IPS DF 6.9 (cell line): ENCODE results near the gene ADGRV1.

Experiments used
- DNase-seq: peaks from one replicate; pipeline ENCODE4 v3.0.0-alpha.2; 2013; ENCODE audit warnings: low read depth, low spot score
- H3K27ac ChIP-seq: one replicate; pipeline ENCODE4 v1.5.1; 2013; ENCODE audit warnings: low read length, control low read depth
- H3K27me3 ChIP-seq: 2 replicates; pipeline ENCODE4 v1.6.1; 2013; ENCODE audit warnings: mild to moderate bottlenecking, low read length; ENCODE audit not compliant: control insufficient read depth, insufficient read depth
- H3K36me3 ChIP-seq: 2 replicates; pipeline ENCODE4 v1.6.1; 2013; ENCODE audit warnings: low read length; ENCODE audit not compliant: control insufficient read depth, insufficient read depth
- H3K4me1 ChIP-seq: 2 replicates; pipeline ENCODE4 v1.6.1; 2013; ENCODE audit warnings: low read length; ENCODE audit not compliant: control insufficient read depth, insufficient read depth
- H3K4me3 ChIP-seq: 2 replicates; pipeline ENCODE4 v1.5.1; 2013; ENCODE audit warnings: mild to moderate bottlenecking, low read length
- H3K9me3 ChIP-seq: 2 replicates; pipeline ENCODE4 v1.6.1; 2013; ENCODE audit warnings: low read length, inconsistent platforms; ENCODE audit not compliant: control insufficient read depth, insufficient read depth
- WGBS: extraction: QIAGEN DNeasy Blood & Tissue Kit; methylation state at CpG from one replicate; pipeline ENCODE4 v1.1.7; 2013; ENCODE audit warnings: mixed read lengths, missing lambda C conversion rate; ENCODE audit not compliant: insufficient read length, insufficient coverage; 5-methylcytosine and 5-hydroxymethylcytosine counted together

ADGRV1 gene

GRCh38 chr5:91122651-91123050 is 564.1 kb downstream of the ADGRV1 start:
- no peaks in the 10 kb centered on the region for H3K27me3 ChIP-seq
- WGBS: no CpG with 5 or more reads among the region's 2 CpGs
- H3K4me1 ChIP-seq: no peaks in the 10 kb centered on the region
- no peak overlapping the region for H3K4me3 ChIP-seq
- no peaks in the 10 kb centered on the region for H3K36me3 ChIP-seq
- no peaks in the 10 kb centered on the region for H3K9me3 ChIP-seq
- no peak overlapping the region for H3K27ac ChIP-seq
- no peak for DNase-seq

GRCh38 chr5:91123291-91123690 is 564.7 kb downstream of the ADGRV1 start:
- Histone ChIP-seq H3K4me3 (no peak overlapping the region), H3K27me3 (no peaks in the 10 kb centered on the region), H3K4me1 (no peaks in the 10 kb centered on the region), H3K36me3 (no peaks in the 10 kb centered on the region), H3K27ac (no peak overlapping the region), H3K9me3 (no peaks in the 10 kb centered on the region)
- no CpG with 5 or more reads among the region's 3 CpGs for WGBS
- no peak for DNase-seq

GRCh38 chr5:91123901-91124300 is 565.3 kb downstream of the ADGRV1 start:
- Histone ChIP-seq H3K9me3 (no peaks in the 10 kb centered on the region), H3K36me3 (no peaks in the 10 kb centered on the region), H3K27me3 (no peaks in the 10 kb centered on the region), H3K4me3 (no peak overlapping the region), H3K27ac (no peak overlapping the region), H3K4me1 (no peaks in the 10 kb centered on the region)
- WGBS: no CpG with 5 or more reads among the region's 4 CpGs
- DNase-seq: no peak

- no peak overlapping the region for H3K4me3 ChIP-seq
- no peaks in the 10 kb centered on the region for H3K36me3 ChIP-seq
- H3K9me3 ChIP-seq: no peaks in the 10 kb centered on the region
- WGBS: no CpG with 5 or more reads among the region's 1 CpG
- H3K27ac ChIP-seq: no peak overlapping the region
- no peaks in the 10 kb centered on the region for H3K27me3 ChIP-seq
- no peak for DNase-seq
- H3K4me1 ChIP-seq: no peaks in the 10 kb centered on the region
These were observed 567.3 kb downstream of the ADGRV1 start for GRCh38 chr5:91125916-91126315.

- H3K36me3 ChIP-seq: no peaks in the 10 kb centered on the region
- H3K27me3 ChIP-seq: no peaks in the 10 kb centered on the region
- no peak overlapping the region for H3K27ac ChIP-seq
- H3K4me3 ChIP-seq: no peak overlapping the region
- H3K9me3 ChIP-seq: no peaks in the 10 kb centered on the region
- no peaks in the 10 kb centered on the region for H3K4me1 ChIP-seq
- no CpG with 5 or more reads among the region's 1 CpG for WGBS
- DNase-seq: no peak
These were observed 567.9 kb downstream of the ADGRV1 start for GRCh38 chr5:91126448-91126847.

- no peak overlapping the region for H3K27ac ChIP-seq
These were observed 568.3 kb downstream of the ADGRV1 start for GRCh38 chr5:91126888-91127287.

GRCh38 chr5:91127456-91128081 is 569.0 kb downstream of the ADGRV1 start:
- no peak overlapping the region for H3K27ac ChIP-seq
- no peaks in the 10 kb centered on the region for H3K9me3 ChIP-seq
- H3K36me3 ChIP-seq: no peaks in the 10 kb centered on the region
- no peaks in the 10 kb centered on the region for H3K4me1 ChIP-seq
- no peak overlapping the region for H3K4me3 ChIP-seq
- WGBS: no CpG with 5 or more reads among the region's 1 CpG
- DNase-seq: no peak
- no peaks in the 10 kb centered on the region for H3K27me3 ChIP-seq

More at GRCh38 chr5:91126888-91127287, 568.3 kb downstream of the ADGRV1 start:
- no peaks in the 10 kb centered on the region for H3K9me3 ChIP-seq
- no peak overlapping the region for H3K4me3 ChIP-seq
- WGBS: no CpG with 5 or more reads among the region's 2 CpGs
- DNase-seq: no peak
- no peaks in the 10 kb centered on the region for H3K27me3 ChIP-seq
- H3K4me1 ChIP-seq: no peaks in the 10 kb centered on the region
- no peaks in the 10 kb centered on the region for H3K36me3 ChIP-seq

- H3K4me1 ChIP-seq: no peaks in the 10 kb centered on the region
- H3K4me3 ChIP-seq: no peak overlapping the region
- no peaks in the 10 kb centered on the region for H3K36me3 ChIP-seq
- H3K27ac ChIP-seq: no peak overlapping the region
- no peaks in the 10 kb centered on the region for H3K9me3 ChIP-seq
- DNase-seq: no peak
- no peaks in the 10 kb centered on the region for H3K27me3 ChIP-seq
- no CpG with 5 or more reads among the region's 1 CpG for WGBS
These were observed 570.0 kb downstream of the ADGRV1 start for GRCh38 chr5:91128604-91129003.

- no peak for DNase-seq
- H3K4me3 ChIP-seq: no peak overlapping the region
- no CpG with 5 or more reads among the region's 1 CpG for WGBS
- no peaks in the 10 kb centered on the region for H3K4me1 ChIP-seq
- no peak overlapping the region for H3K27ac ChIP-seq
- H3K36me3 ChIP-seq: no peaks in the 10 kb centered on the region
- H3K9me3 ChIP-seq: no peaks in the 10 kb centered on the region
- H3K27me3 ChIP-seq: no peaks in the 10 kb centered on the region
These were observed 571.2 kb downstream of the ADGRV1 start for GRCh38 chr5:91129748-91130147.

- Histone ChIP-seq H3K4me3 (no peak overlapping the region), H3K4me1 (0 out of 2 replicates have a peak, but pooled peaks cover under 1% of the 10 kb centered on the region), H3K36me3 (no peaks in the 10 kb centered on the region), H3K27me3 (no peaks in the 10 kb centered on the region), H3K27ac (no peak overlapping the region), H3K9me3 (no peaks in the 10 kb centered on the region)
- no CpG with 5 or more reads among the region's 3 CpGs for WGBS
- no peak for DNase-seq
These were observed 572.2 kb downstream of the ADGRV1 start for GRCh38 chr5:91130759-91131158.

- H3K9me3 ChIP-seq: no peaks in the 10 kb centered on the region
- H3K4me1 ChIP-seq: 0 out of 2 replicates have a peak, but pooled peaks cover 2% of the 10 kb centered on the region
- H3K36me3 ChIP-seq: no peaks in the 10 kb centered on the region
- WGBS: no CpG with 5 or more reads among the region's 2 CpGs
- H3K27me3 ChIP-seq: no peaks in the 10 kb centered on the region
- no peak overlapping the region for H3K4me3 ChIP-seq
- H3K27ac ChIP-seq: no peak overlapping the region
- no peak for DNase-seq
These were observed 574.0 kb downstream of the ADGRV1 start for GRCh38 chr5:91132550-91132949.
